Stimulated activated CD4-positive, alpha-beta T cell treated with anti-CD3 and anti-CD28 coated beads, Interleukin-4, amount 100 ng/mL, for 24 hours (primary cell): ENCODE results near the gene NYNRIN.

Source experiments
- DNase-seq: peaks from one replicate; pipeline ENCODE4 v3.0.0-alpha.2; 2020

The NYNRIN gene

GRCh38 chr14:24416932-24417619 is 18.3 kb downstream of the NYNRIN start:
- no peak for DNase-seq

GRCh38 chr14:24417832-24418491 is 19.2 kb downstream of the NYNRIN start:
- DNase-seq = no peak

GRCh38 chr14:24418492-24418873 is 19.7 kb downstream of the NYNRIN start:
- no peak for DNase-seq

- no peak for DNase-seq
Measured at GRCh38 chr14:24422261-24422660, 23.5 kb downstream of the NYNRIN start.

GRCh38 chr14:24422694-24423601 is 24.1 kb downstream of the NYNRIN start:
- no peak for DNase-seq

- no peak for DNase-seq
Measured at GRCh38 chr14:24425704-24426103, 26.9 kb downstream of the NYNRIN start.

GRCh38 chr14:24426150-24426911 is 27.5 kb downstream of the NYNRIN start:
- no peak for DNase-seq

GRCh38 chr14:24426912-24427536 is 28.2 kb downstream of the NYNRIN start:
- DNase-seq = no peak

GRCh38 chr14:24427537-24428508 is 29.0 kb downstream of the NYNRIN start:
- DNase-seq = no peak

GRCh38 chr14:24428628-24429394 is 30.0 kb downstream of the NYNRIN start:
- no peak for DNase-seq

- peak; percentile 90 for DNase-seq
Measured at GRCh38 chr14:24429395-24430142, 30.8 kb downstream of the NYNRIN start, which contains the start of the genes CBLN3 and KHNYN. CBLN3 (minus strand) TSS chr14:24429668; CDS start chr14:24429054, 614 bp downstream. KHNYN (plus strand) TSS chr14:24429954; CDS start chr14:24430731, 777 bp downstream.

- DNase-seq = peak; percentile 60
Measured at GRCh38 chr14:24430143-24430681, 31.4 kb downstream of the NYNRIN start.

GRCh38 chr14:24430682-24431568 is 32.1 kb downstream of the NYNRIN start:
- DNase-seq = peak; percentile 79

- peak; percentile 94 for DNase-seq
Measured at GRCh38 chr14:24431569-24432258, 32.9 kb downstream of the NYNRIN start.

GRCh38 chr14:24432259-24433131 is 33.7 kb downstream of the NYNRIN start:
- DNase-seq = no peak

- DNase-seq = no peak
Measured at GRCh38 chr14:24434036-24434435, 35.2 kb downstream of the NYNRIN start.
